ENCODE data around the gene DENND6A.
"Not testable (repeated sequence)": the region's sequence is repeated elsewhere in the genome, so short reads cannot be mapped to it uniquely, and the experiment has no call there.

The DENND6A gene

DNA sequence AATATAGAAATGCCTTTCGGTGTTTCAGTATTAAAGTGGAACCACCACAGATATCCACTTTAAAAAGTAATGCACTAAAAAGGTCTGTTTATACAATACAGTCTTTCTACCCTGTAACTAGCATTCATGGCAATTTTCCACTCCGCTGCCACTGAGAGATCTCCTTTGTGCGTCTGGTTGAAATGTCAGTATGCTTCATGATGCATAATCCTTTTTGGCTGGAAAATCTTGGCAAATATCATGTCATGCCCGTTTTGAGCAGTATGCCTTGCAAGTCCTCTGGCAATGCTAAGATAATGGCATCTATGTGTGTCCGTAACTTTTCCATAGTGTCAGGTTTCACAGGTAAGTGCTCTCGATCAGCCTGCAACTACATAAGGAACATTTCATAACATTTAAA lies 64.9 kb downstream of the DENND6A start:
- no peak for DNase-seq (ENCODE audit: low spot score)

DNA sequence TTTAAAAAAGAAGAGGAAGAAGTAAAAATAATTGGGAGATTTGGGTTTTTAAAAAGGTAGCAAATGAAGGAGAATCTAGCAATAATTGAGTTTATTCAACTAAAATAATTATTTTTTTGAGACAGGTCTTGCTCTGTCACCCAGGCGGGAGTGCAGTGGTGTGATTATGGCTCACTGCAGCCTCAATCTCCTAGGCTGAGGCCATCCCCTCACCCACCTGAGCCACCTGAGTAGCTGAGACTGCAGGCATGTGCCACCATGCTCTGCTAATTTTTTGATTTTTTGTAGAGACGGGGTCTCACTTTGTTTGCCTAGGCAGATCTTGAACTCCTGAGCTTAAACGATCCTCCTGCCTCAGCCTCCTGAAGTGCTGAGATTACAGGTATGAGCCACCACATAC lies 68.1 kb downstream of the DENND6A start:
- no peak for DNase-seq (ENCODE audit: low spot score)

GRCh38 chr3:57622362-57622761 lies 70.5 kb downstream of the DENND6A start:
- no peak for DNase-seq (ENCODE audit: low spot score)

DNA sequence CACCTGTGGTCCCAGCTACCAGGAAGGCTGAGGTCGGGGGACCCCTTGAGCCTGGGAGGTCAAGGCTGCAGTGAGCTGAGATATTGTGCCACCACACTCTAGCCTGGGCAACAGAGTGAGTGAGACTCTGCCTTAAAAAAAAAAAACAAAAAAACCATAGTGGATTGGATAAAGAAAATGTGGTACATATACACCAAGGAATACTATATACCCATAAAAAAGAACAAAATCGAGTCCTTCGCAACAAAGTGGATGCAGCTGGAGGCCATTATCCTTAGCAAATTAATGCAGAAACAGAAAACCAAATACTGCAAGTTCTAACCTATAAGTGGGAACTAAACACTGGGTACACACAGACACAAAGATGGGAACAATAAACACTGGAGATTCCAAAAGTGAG lies 75.1 kb downstream of the DENND6A start:
- no peak for DNase-seq (ENCODE audit: low spot score)

DNA sequence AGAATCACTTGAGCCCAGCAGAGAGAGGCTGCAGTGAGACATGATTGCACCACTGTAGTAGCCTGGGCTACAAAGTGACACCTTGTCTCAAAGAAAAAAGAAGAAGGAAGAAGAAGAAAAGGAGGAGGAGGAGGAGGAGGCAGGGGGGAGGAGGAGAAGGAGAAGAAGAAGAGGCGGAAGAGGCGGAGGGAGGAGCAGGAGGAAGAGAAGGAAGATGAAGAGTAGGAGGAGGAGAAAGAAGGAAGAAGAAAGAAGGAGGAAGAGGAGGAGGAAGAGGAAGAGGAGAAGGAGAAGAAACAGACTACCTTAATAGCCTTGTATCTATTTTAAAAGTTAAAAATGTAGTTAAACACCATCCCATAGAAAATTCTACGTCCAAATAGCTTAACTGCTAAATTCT lies 76.6 kb downstream of the DENND6A start:
- DNase-seq (ENCODE audit: low spot score), result no peak

DNA sequence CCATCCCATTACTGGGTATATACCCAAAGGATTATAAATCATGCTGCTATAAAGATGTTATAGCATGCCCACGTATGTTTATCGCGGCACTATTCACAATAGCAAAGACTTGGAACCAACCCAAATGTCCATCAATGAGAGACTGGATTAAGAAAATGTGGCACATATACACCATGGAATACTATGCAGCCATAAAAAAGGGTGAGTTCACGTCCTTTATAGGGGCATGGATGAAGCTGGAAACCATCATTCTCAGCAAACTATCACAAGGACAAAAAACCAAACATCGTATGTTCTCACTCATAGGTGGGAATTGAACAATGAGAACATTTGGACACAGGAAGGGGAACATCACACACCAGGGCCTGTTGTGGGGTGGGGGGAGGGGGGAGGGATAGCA lies 81.0 kb downstream of the DENND6A start:
- DNase-seq (ENCODE audit: low spot score), result not testable (repeated sequence)

DNA sequence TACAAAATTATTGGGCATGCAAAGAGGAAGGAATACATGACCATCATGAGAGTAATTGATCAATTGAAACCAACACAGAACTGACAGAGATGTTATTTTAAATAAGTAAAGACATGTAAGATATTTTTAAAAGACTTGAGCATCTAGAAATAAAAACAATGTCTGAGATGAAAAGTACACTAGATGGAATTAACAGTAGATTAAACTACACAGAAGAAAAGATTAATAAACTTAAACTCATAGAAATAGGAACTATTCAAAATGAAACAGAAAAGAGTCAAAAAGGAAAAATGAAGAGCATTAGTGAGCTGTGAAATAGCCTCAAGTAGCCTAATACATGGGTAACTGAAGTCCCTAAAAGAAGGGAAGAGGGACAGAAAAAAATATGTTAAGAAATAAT lies 87.2 kb downstream of the DENND6A start:
- DNase-seq (ENCODE audit: low spot score), result no peak

GRCh38 chr3:57604971-57605370 lies 87.9 kb downstream of the DENND6A start:
- DNase-seq (ENCODE audit: low spot score), result no peak

- no peak for DNase-seq (ENCODE audit: low spot score)
These were observed 92.7 kb downstream of the DENND6A start for GRCh38 chr3:57600195-57600594.

- DNase-seq (ENCODE audit: low spot score), result no peak
These were observed 94.0 kb downstream of the DENND6A start for GRCh38 chr3:57598765-57599360.

DNA sequence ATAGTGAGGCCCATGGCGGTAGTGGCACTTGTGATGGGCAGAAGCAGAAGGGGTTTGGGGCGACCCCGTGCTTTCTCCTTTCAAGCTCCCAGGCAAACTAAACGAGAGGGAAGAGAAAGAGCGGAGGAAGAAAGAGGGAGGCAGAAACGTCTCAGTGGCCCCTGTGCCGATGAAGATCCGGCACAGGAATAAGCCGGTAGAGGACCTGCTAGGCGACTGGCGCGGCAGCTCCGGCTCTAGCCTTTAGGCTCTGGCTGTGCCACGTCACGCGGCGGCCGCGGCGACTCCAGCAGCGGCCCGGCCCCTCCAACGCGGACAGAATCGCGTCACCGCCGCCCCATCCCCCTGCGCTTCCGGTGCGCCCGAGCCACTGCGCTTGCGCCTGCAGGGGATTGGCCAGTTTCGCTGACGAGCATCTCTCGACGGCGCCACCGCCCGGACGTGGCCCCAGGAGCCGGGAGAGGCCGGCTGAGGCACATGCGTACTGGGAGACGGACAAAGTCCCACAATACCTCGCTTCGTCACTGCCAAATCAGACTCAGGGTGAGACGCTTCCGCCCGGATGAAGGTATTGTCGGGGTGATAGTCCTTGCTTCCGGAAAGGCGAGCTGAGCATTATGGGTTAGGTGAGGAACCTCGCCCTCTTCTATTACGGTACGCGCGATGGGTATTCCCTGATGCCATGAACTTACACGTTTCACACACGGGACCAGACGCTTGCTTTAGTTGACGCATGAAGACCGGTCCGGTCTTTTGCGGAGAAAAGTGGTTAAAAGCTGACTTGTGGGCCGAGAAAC lies 95.6 kb downstream of the DENND6A start, which contains the start of gene ARF4:
TSS of gene ARF4 (minus strand) at position 218 of the 797 bp plus-strand sequence. CDS start at position 14, 204 bp downstream.
- peak; percentile 100 for DNase-seq (ENCODE audit: low spot score)

- peak; percentile 89 for DNase-seq (ENCODE audit: low spot score)
These were observed 96.3 kb downstream of the DENND6A start for GRCh38 chr3:57596495-57597126.

GRCh38 chr3:57594576-57594975 lies 98.3 kb downstream of the DENND6A start:
- no peak for DNase-seq (ENCODE audit: low spot score)

DNA sequence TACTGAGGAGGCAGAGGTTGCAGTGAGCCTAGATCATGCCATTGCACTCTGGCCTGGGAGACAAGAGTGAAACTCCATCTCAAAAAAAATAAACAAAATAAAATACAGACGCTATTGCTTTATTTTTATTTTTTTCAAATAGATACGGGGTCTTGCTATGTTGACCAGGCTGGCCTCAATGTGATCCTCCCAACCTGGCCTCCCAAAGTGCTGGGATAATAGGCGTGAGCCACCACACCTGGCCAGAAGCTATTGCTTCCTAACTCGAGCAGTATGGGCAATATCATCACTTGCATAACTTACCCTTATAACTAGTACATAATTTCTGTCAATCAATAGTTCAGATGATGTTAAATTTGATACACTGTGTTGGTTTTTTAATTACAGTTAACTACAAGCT lies 98.7 kb downstream of the DENND6A start:
- no peak for DNase-seq (ENCODE audit: low spot score)

DNA sequence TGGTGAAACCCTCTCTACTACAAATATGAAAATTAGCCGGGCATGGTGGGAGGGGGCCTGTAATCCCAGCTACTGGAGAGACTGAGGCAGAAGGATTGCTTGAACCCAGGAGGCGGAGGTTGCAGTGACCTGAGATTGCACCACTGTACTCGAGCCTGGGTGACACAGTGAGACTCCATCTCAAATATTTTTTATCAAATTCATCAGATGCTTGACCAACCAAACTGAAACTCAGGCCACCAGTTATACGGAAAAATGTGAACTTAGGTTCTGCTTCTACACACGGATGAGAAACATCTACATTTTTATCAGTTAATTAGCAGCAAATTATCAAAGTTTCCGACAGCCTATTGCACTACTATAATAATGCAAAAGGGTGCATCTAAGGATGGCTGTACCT lies 100.6 kb downstream of the DENND6A start:
- no peak for DNase-seq (ENCODE audit: low spot score)

- no peak for DNase-seq (ENCODE audit: low spot score)
These were observed 105.0 kb downstream of the DENND6A start for GRCh38 chr3:57587905-57588304.

- no peak for DNase-seq (ENCODE audit: low spot score)
These were observed 106.1 kb downstream of the DENND6A start for GRCh38 chr3:57586778-57587177.

DNA sequence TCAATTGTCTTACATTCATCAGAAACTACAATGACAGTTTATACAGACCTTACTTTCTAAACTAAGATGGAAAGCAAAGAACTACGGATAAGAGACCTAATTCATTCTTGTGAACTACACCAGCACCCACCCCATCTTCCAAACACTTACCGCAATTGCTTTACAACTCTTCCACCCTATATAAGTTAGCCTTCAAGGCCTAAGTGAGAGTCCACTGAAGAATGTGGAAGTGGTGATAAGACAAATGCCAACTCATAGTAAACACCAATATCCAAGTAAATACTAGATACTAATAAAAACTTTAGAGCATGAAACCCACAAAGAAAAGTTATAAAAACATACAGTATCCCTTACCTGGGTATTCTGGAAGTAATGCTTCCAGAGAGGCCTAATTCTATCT lies 109.3 kb downstream of the DENND6A start:
- DNase-seq (ENCODE audit: low spot score), result no peak

GRCh38 chr3:57582474-57583168 lies 110.3 kb downstream of the DENND6A start:
- no peak for DNase-seq (ENCODE audit: low spot score)

DNA sequence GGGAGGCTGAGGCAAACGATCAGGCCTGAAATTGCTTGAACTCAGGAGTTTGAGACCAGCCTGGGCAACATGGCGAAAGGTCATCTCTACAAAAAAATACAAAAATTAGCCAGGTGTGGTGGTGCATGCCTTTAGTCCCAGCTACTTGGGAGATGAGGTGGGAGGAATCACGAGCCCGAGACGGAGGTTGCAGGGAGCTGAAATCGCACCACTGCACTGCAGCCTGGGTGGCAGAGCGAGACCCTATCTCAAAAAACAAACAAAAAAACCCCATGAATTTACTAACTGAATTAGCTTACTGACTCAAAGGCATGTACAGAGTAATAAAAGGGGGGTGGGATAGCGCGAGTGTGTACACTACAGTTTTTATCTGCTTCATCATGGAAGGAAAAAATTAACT lies 115.1 kb downstream of the DENND6A start:
- DNase-seq (ENCODE audit: low spot score), result no peak

- DNase-seq (ENCODE audit: low spot score), result no peak
These were observed 116.8 kb downstream of the DENND6A start for GRCh38 chr3:57575966-57576626.

Measured in AG20443 (cell line).